GM12874 (cell line): Measurements from ENCODE around the gene RPS19.

Experiments
- CTCF ChIP-seq: IDR thresholded peaks from 2 replicates; pipeline ENCODE4 v1.5.1; 2011; ENCODE audit warnings: low read depth, mild to moderate bottlenecking, control low read depth, low read length, moderate library complexity; ENCODE audit not compliant: insufficient read depth

The RPS19 gene

GRCh38 chr19:41821003-41821735 is 38.9 kb upstream of the RPS19 start:
- TF ChIP-seq CTCF = peak; percentile 70

GRCh38 chr19:41837981-41838708 is 21.9 kb upstream of the RPS19 start:
- TF ChIP-seq CTCF = no peak

- no peak for TF ChIP-seq CTCF
Observed at GRCh38 chr19:41839211-41839610, 20.8 kb upstream of the RPS19 start.

GRCh38 chr19:41843371-41843770 is 16.7 kb upstream of the RPS19 start:
- no peak for TF ChIP-seq CTCF

- TF ChIP-seq CTCF = no peak
Observed at GRCh38 chr19:41844601-41845000, 15.5 kb upstream of the RPS19 start, which contains the start of gene LYPD4. TSS of gene LYPD4 (minus strand) at chr19:41844683. CDS start at chr19:41839285, 5,398 bp downstream.

GRCh38 chr19:41845001-41845050 is 15.2 kb upstream of the RPS19 start, which contains the start of gene DMRTC2:
TSS of gene DMRTC2 (plus strand) at chr19:41845042. CDS start at chr19:41847429, 2,387 bp downstream.
- no peak for TF ChIP-seq CTCF

GRCh38 chr19:41845051-41845590 is 14.9 kb upstream of the RPS19 start:
- TF ChIP-seq CTCF = no peak
